OCI-LY1 (cell line): ENCODE results near the gene HIBADH.
A peak's percentile ranks its signal among the peaks of the same experiment; 100 is the strongest.

Experiments used
- H2AFZ ChIP-seq: fragments of 200-600 bp; sonication (generic), shearing (Covaris generic); 2 replicates; pipeline ENCODE4 v1.6.0; 2014; ENCODE audit warnings: antibody characterized with exemption, mild to moderate bottlenecking, low read length
- H3F3A ChIP-seq: fragments of 200-600 bp; sonication (generic), shearing (Covaris generic); 2 replicates; pipeline ENCODE4 v1.6.0; 2014; ENCODE audit warnings: mild to moderate bottlenecking, antibody characterized with exemption, low read length, moderate library complexity; ENCODE audit not compliant: insufficient read depth
- H3K27ac ChIP-seq: fragments of 200-600 bp; sonication (generic); 2 replicates; pipeline ENCODE4 v1.5.1; 2014; ENCODE audit warnings: low read length, mixed run types, mild to moderate bottlenecking, low read depth; ENCODE audit not compliant: poor library complexity, severe bottlenecking
- H3K27me3 ChIP-seq: fragments of 200-600 bp; sonication (generic); 2 replicates; pipeline ENCODE4 v1.6.0; 2014; ENCODE audit warnings: antibody characterized with exemption, mild to moderate bottlenecking, low read length, moderate library complexity; ENCODE audit not compliant: insufficient read depth
- H3K36me3 ChIP-seq: fragments of 200-600 bp; sonication (generic); 2 replicates; pipeline ENCODE4 v1.6.1; 2014; ENCODE audit warnings: mild to moderate bottlenecking, antibody characterized with exemption, low read length, moderate library complexity, mixed read lengths; ENCODE audit not compliant: insufficient read depth
- H3K4me1 ChIP-seq: fragments of 200-600 bp; sonication (generic); 2 replicates; pipeline ENCODE4 v1.5.1; 2014; ENCODE audit warnings: mild to moderate bottlenecking, low read length, moderate library complexity; ENCODE audit not compliant: insufficient read depth, severe bottlenecking
- H3K4me2 ChIP-seq: fragments of 200-600 bp; sonication (generic), shearing (Covaris generic); 2 replicates; pipeline ENCODE4 v1.6.1; 2014; ENCODE audit warnings: low read length
- H3K4me3 ChIP-seq: fragments of 200-600 bp; sonication (generic); 2 replicates; pipeline ENCODE4 v1.5.1; 2014; ENCODE audit warnings: low read length, low read depth, mild to moderate bottlenecking, mixed read lengths; ENCODE audit not compliant: poor library complexity, severe bottlenecking
- H3K79me2 ChIP-seq: fragments of 200-600 bp; shearing (Covaris generic); 2 replicates; pipeline ENCODE4 v1.6.1; 2016; ENCODE audit warnings: mixed run types, low read length, mixed read lengths; ENCODE audit not compliant: insufficient read depth
- H3K9ac ChIP-seq: fragments of 200-600 bp; sonication (generic), shearing (Covaris generic); 2 replicates; pipeline ENCODE4 v1.6.1; 2014; ENCODE audit warnings: mild to moderate bottlenecking, low read length, mixed read lengths
- H3K9me2 ChIP-seq: fragments of 200-600 bp; sonication (generic), shearing (Covaris generic); 2 replicates; pipeline ENCODE4 v1.6.1; 2014; ENCODE audit warnings: low read depth, mild to moderate bottlenecking, low read length, mixed read lengths
- H3K9me3 ChIP-seq: fragments of 200-600 bp; shearing (Covaris generic); 2 replicates; pipeline ENCODE4 v1.6.1; 2014; ENCODE audit warnings: low read length, mixed read lengths
- H4K20me1 ChIP-seq: fragments of 200-600 bp; sonication (generic), shearing (Covaris generic); 2 replicates; pipeline ENCODE4 v1.6.0; 2016; ENCODE audit warnings: mild to moderate bottlenecking, low read length; ENCODE audit not compliant: insufficient read depth
- CTCF ChIP-seq: fragments of 200-600 bp; sonication (generic), shearing (Covaris generic); IDR thresholded peaks from 2 replicates; pipeline ENCODE4 v1.5.1; 2017; ENCODE audit warnings: mild to moderate bottlenecking, antibody characterized with exemption, low read length, moderate library complexity, mixed read lengths
- EZH2 ChIP-seq: fragments of 200-600 bp; sonication (generic), shearing (Covaris generic); IDR thresholded peaks from 2 replicates; pipeline ENCODE4 v1.8.0; 2017; ENCODE audit warnings: borderline replicate concordance, mixed run types, mild to moderate bottlenecking, antibody characterized with exemption, low read length, moderate library complexity, mixed read lengths

The HIBADH gene

GRCh38 chr7:27662490-27663205 is at the start of gene HIBADH:
Gene HIBADH, minus strand, starts transcription at chr7:27662883. Its CDS starts 95 bp downstream, at chr7:27662788.
- H3K9ac ChIP-seq = peak within 1 kb of the TSS; percentile 85
- H3K9me2 ChIP-seq = no peaks in the 10 kb centered on the region
- H4K20me1 ChIP-seq = no peaks in the 10 kb centered on the region
- peaks cover 7% of the 10 kb centered on the region; the same call in 1 of the 2 replicates for H3K36me3 ChIP-seq
- peaks cover 31% of the 10 kb centered on the region for H3K4me1 ChIP-seq
- H3K9me3 ChIP-seq = no peaks in the 10 kb centered on the region
- peaks cover 8% of the 10 kb centered on the region; the same call in 1 of the 2 replicates for H3K79me2 ChIP-seq
- peak within 1 kb of the TSS; percentile 84 for H3K4me2 ChIP-seq
- H3K27ac ChIP-seq = peak within 1 kb of the TSS; percentile 71
- peak within 1 kb of the TSS; percentile 58 for H2AFZ ChIP-seq
- TF ChIP-seq CTCF = no peak
- no peak for TF ChIP-seq EZH2
- H3K27me3 ChIP-seq = no peaks in the 10 kb centered on the region
- H3F3A ChIP-seq = no peaks in the 10 kb centered on the region
- H3K4me3 ChIP-seq = peak within 1 kb of the TSS; percentile 76

GRCh38 chr7:27712217-27712616 is 49.5 kb upstream of the HIBADH start:
- TF ChIP-seq EZH2 (no peak), CTCF (no peak)
- no peak overlapping the region for H3K27ac ChIP-seq

GRCh38 chr7:27709137-27710075 is 46.7 kb upstream of the HIBADH start:
- no peak overlapping the region for H3K27ac ChIP-seq
- H3K9me2 ChIP-seq = no peaks in the 10 kb centered on the region
- H3K36me3 ChIP-seq = no peaks in the 10 kb centered on the region
- H3F3A ChIP-seq = no peaks in the 10 kb centered on the region
- H4K20me1 ChIP-seq = no peaks in the 10 kb centered on the region
- peaks cover 3% of the 10 kb centered on the region for H3K4me1 ChIP-seq
- H3K79me2 ChIP-seq = no peaks in the 10 kb centered on the region
- peaks cover 9% of the 10 kb centered on the region; the same call in 1 of the 2 replicates for H3K9me3 ChIP-seq
- TF ChIP-seq CTCF (no peak), EZH2 (no peak)
- no peak overlapping the region for H2AFZ ChIP-seq
- no peak overlapping the region for H3K4me3 ChIP-seq
- H3K9ac ChIP-seq = no peak overlapping the region
- H3K4me2 ChIP-seq = no peak overlapping the region
- H3K27me3 ChIP-seq = no peaks in the 10 kb centered on the region; the same call in 1 of the 2 replicates

More at GRCh38 chr7:27712217-27712616, 49.5 kb upstream of the HIBADH start:
- H3K36me3 ChIP-seq = no peaks in the 10 kb centered on the region
- no peaks in the 10 kb centered on the region for H3F3A ChIP-seq
- H3K4me3 ChIP-seq = no peak overlapping the region
- no peak overlapping the region for H3K4me2 ChIP-seq
- no peaks in the 10 kb centered on the region for H3K79me2 ChIP-seq
- peaks cover 3% of the 10 kb centered on the region for H3K4me1 ChIP-seq
- peaks cover 6% of the 10 kb centered on the region; the same call in 1 of the 2 replicates for H3K9me3 ChIP-seq
- H3K9me2 ChIP-seq = no peaks in the 10 kb centered on the region
- H4K20me1 ChIP-seq = no peaks in the 10 kb centered on the region
- no peaks in the 10 kb centered on the region for H3K27me3 ChIP-seq
- no peak overlapping the region for H2AFZ ChIP-seq
- H3K9ac ChIP-seq = no peak overlapping the region
